Measurements from ENCODE around the gene C4orf50.

DNA sequence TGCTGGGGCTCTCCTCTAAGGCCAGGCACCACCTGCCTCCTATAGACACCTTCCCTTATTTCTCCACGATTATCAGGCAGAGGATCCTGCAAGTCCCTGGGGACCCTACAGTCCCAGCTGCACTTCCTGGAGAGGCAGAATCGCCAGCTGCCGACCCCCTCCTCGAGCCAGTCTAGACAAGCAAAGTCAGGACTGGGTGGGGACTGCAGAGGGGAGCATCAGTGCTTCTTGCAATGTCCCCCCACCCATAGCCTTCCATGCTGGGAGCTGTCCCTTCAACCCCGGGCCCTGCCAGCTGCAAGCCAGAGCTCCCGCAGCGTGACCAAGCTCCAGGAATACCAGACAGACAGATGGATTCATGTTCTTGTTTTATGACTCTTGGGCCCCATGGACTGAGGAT, 124.0 kb downstream of the C4orf50 start:
- TF ChIP-seq POLR2A (IDR thresholded peaks at IDR 0.05) = no peak
- TF ChIP-seq, protein P1, sequence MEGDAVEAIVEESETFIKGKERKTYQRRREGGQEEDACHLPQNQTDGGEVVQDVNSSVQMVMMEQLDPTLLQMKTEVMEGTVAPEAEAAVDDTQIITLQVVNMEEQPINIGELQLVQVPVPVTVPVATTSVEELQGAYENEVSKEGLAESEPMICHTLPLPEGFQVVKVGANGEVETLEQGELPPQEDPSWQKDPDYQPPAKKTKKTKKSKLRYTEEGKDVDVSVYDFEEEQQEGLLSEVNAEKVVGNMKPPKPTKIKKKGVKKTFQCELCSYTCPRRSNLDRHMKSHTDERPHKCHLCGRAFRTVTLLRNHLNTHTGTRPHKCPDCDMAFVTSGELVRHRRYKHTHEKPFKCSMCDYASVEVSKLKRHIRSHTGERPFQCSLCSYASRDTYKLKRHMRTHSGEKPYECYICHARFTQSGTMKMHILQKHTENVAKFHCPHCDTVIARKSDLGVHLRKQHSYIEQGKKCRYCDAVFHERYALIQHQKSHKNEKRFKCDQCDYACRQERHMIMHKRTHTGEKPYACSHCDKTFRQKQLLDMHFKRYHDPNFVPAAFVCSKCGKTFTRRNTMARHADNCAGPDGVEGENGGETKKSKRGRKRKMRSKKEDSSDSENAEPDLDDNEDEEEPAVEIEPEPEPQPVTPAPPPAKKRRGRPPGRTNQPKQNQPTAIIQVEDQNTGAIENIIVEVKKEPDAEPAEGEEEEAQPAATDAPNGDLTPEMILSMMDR (IDR thresholded peaks at IDR 0.05) = no peak
- TF ChIP-seq POLR2AphosphoS5 (IDR thresholded peaks at IDR 0.05) = no peak
- no peak for TF ChIP-seq EP300 (IDR thresholded peaks at IDR 0.05)

Data from sigmoid colon (tissue), 4 donors.